KMS-11 (cell line): ENCODE measurements around the gene JPH3.

ENCODE experiments used
- H2AFZ ChIP-seq: fragments of 200-600 bp; sonication (generic); 2 replicates; pipeline ENCODE4 v1.6.1; 2016; ENCODE audit warnings: antibody characterized with exemption, mixed run types, low read depth
- H3K27ac ChIP-seq: fragments of 200-600 bp; sonication (generic); 2 replicates; pipeline ENCODE4 v1.6.1; 2016; ENCODE audit warnings: mild to moderate bottlenecking, mixed run types
- H3K27me3 ChIP-seq: fragments of 200-600 bp; sonication (generic); 2 replicates; pipeline ENCODE4 v1.6.1; 2017; ENCODE audit warnings: mild to moderate bottlenecking, low read depth, mixed run types, moderate library complexity; ENCODE audit not compliant: insufficient read depth
- H3K36me3 ChIP-seq: fragments of 200-600 bp; sonication (generic); 2 replicates; pipeline ENCODE4 v1.6.1; 2017; ENCODE audit warnings: mild to moderate bottlenecking, mixed run types; ENCODE audit not compliant: insufficient read depth
- H3K4me1 ChIP-seq: fragments of 200-600 bp; sonication (generic); 2 replicates; pipeline ENCODE4 v1.6.1; 2016; ENCODE audit warnings: mild to moderate bottlenecking, low read depth, mixed run types; ENCODE audit not compliant: poor library complexity, severe bottlenecking
- H3K4me2 ChIP-seq: fragments of 200-600 bp; sonication (generic); 2 replicates; pipeline ENCODE4 v1.7.0; 2016; ENCODE audit warnings: mild to moderate bottlenecking, mixed run types
- H3K4me3 ChIP-seq: fragments of 200-600 bp; sonication (generic); IDR thresholded peaks from 2 replicates; pipeline ENCODE4 v1.6.1; 2017; ENCODE audit warnings: low read depth, low read length, mixed read lengths; ENCODE audit not compliant: insufficient read depth
- H3K79me2 ChIP-seq: fragments of 200-600 bp; sonication (generic); 2 replicates; pipeline ENCODE4 v1.6.1; 2016; ENCODE audit warnings: low read depth, mixed run types; ENCODE audit not compliant: insufficient read depth
- H3K9ac ChIP-seq: fragments of 200-600 bp; sonication (generic); 2 replicates; pipeline ENCODE4 v1.6.1; 2016; ENCODE audit warnings: mild to moderate bottlenecking, mixed run types
- H4K20me1 ChIP-seq: fragments of 200-600 bp; sonication (generic); 2 replicates; pipeline ENCODE4 v1.6.1; 2016; ENCODE audit warnings: mild to moderate bottlenecking, mixed run types; ENCODE audit not compliant: insufficient read depth
- CTCF ChIP-seq: fragments of 200-600 bp; sonication (generic); conservative IDR thresholded peaks from 2 replicates; pipeline ENCODE4 v1.6.1; 2017; ENCODE audit warnings: low read depth, mild to moderate bottlenecking, antibody characterized with exemption, low read length, moderate library complexity, mixed read lengths

The JPH3 gene

GRCh38 chr16:87727346-87727745, 125.0 kb downstream of the JPH3 start:
- no peak for TF ChIP-seq CTCF
- Histone ChIP-seq H4K20me1 (no peaks in the 10 kb centered on the region), H3K27me3 (no peaks in the 10 kb centered on the region), H3K27ac (no peak overlapping the region), H2AFZ (no peak overlapping the region), H3K9ac (no peak overlapping the region), H3K36me3 (no peaks in the 10 kb centered on the region; the same call in 1 of the 2 replicates), H3K4me2 (no peak overlapping the region), H3K4me1 (peaks cover 8% of the 10 kb centered on the region), H3K79me2 (peaks cover 18% of the 10 kb centered on the region), H3K4me3 (no peak overlapping the region)

- Histone ChIP-seq H3K9ac (no peak overlapping the region), H3K4me3 (no peak overlapping the region), H3K27me3 (no peaks in the 10 kb centered on the region), H3K36me3 (no peaks in the 10 kb centered on the region; the same call in 1 of the 2 replicates), H3K4me1 (peaks cover 15% of the 10 kb centered on the region), H4K20me1 (no peaks in the 10 kb centered on the region), H3K79me2 (peaks cover 17% of the 10 kb centered on the region), H2AFZ (no peak overlapping the region), H3K4me2 (no peak overlapping the region), H3K27ac (no peak overlapping the region)
- TF ChIP-seq CTCF = no peak
Observed at GRCh38 chr16:87728026-87728425, 125.7 kb downstream of the JPH3 start.

GRCh38 chr16:87729266-87729954, 127.1 kb downstream of the JPH3 start:
- Histone ChIP-seq H2AFZ (no peak overlapping the region), H3K9ac (no peak overlapping the region), H3K79me2 (peaks cover 15% of the 10 kb centered on the region), H3K36me3 (no peaks in the 10 kb centered on the region; the same call in 1 of the 2 replicates), H3K4me1 (peaks cover 29% of the 10 kb centered on the region), H4K20me1 (no peaks in the 10 kb centered on the region), H3K4me3 (no peak overlapping the region), H3K4me2 (no peak overlapping the region), H3K27me3 (no peaks in the 10 kb centered on the region), H3K27ac (no peak overlapping the region)
- no peak for TF ChIP-seq CTCF

- no peak overlapping the region for H2AFZ ChIP-seq
- no peaks in the 10 kb centered on the region for H3K27me3 ChIP-seq
- H3K4me3 ChIP-seq = no peak overlapping the region
- H3K4me2 ChIP-seq = no peak overlapping the region
- no peak overlapping the region for H3K9ac ChIP-seq
- H4K20me1 ChIP-seq = no peaks in the 10 kb centered on the region
- H3K27ac ChIP-seq = no peak overlapping the region
- H3K4me1 ChIP-seq = peaks cover 28% of the 10 kb centered on the region
- no peak for TF ChIP-seq CTCF
- peaks cover 18% of the 10 kb centered on the region for H3K79me2 ChIP-seq
- no peaks in the 10 kb centered on the region; the same call in 1 of the 2 replicates for H3K36me3 ChIP-seq
Observed at GRCh38 chr16:87731607-87732006, 129.3 kb downstream of the JPH3 start.
